Stimulated activated naive CD8-positive, alpha-beta T cell treated with anti-CD3 and anti-CD28 coated beads, Interleukin-15, amount 100 ng/mL, for 72 hours (primary cell): ENCODE measurements around the gene PPOX.

Experiments
- ATAC-seq: fragments of 150-1000 bp; cut with Tn5 transposase; 2 replicates; pipeline ENCODE4 v1.10.0; 2021; ENCODE audit warnings: mild to moderate bottlenecking, moderate library complexity
- DNase-seq, 2 donors: peaks; one replicate each; pipeline ENCODE4 v3.0.0; 2021 to 2022
- H3K27ac Mint-ChIP-seq, 2 donors: one replicate each; pipeline ENCODE4 v1.8.0; 2022; ENCODE audit warnings: mild to moderate bottlenecking in 2 of 2, mixed read lengths in 2 of 2, moderate library complexity in 2 of 2
- H3K27me3 Mint-ChIP-seq: one replicate; pipeline ENCODE4 v1.8.0; 2022; ENCODE audit warnings: mixed read lengths
- H3K4me1 Mint-ChIP-seq: one replicate; pipeline ENCODE4 v1.8.0; 2022; ENCODE audit warnings: mild to moderate bottlenecking, mixed read lengths
- H3K4me3 Mint-ChIP-seq, 2 donors: one replicate each; pipeline ENCODE4 v1.8.0; 2022; ENCODE audit warnings: mild to moderate bottlenecking in 2 of 2, mixed read lengths in 2 of 2, moderate library complexity in 1 of 2
- H3K9me3 Mint-ChIP-seq, 2 donors: one replicate each; pipeline ENCODE4 v1.8.0; 2022; ENCODE audit warnings: mixed read lengths in 2 of 2

Gene PPOX

DNA sequence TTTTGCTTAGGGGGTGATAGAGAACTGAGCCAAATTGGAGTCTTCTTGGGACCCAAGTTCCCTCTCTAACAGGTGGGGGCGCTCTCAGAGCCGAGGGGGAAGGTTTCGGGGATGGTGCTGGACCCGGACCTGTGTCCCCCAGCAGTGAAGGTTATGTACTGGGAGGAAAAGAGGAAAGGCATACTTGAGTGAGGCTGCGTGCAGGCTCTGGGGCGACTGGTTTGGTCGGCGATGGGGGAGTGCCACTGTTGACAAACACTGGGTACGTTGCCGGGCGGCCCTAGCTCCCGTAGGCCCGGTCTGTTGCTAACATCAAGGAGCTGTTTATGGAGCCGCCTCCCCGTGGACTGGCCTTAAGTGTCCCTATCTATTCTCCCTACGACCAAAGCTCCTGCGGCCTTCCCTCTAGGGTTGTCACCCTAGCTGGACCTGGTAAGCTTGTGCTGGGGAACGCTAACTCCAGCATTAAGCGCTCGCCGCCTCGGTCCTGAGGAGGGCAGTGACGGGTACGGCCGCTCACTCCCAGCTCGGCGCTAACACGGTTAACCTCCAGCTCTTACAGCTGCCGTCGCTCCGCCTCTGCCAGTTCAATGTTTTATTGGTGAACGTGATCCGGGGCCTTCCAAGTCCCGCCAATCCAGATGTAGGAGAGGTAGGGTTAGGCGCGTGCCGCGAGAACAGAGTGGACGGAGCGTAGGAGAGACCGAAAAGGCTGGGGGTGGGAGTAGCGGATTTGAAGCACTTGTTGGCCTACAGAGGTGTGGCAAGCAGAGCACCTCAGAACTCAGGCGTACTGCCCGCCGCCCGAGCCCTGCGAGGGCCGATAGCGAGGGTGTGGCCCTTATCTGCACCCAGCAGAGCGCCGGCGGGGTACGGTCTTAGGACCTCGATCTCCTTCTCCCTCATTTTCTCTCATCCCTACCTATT, at the start of gene PPOX:
PPOX (plus strand) TSS at position 685 of the 927 bp plus-strand sequence. CDS start 422 bp downstream, outside the sequence.
- Mint-ChIP-seq H3K27me3 (no peaks in the 10 kb centered on the region), H3K27ac (peak within 1 kb of the TSS; percentile 97 to 100), H3K4me3 (peak within 1 kb of the TSS; percentile 86 to 96), H3K4me1 (peaks cover 73% of the 10 kb centered on the region), H3K9me3 (no peaks in the 10 kb centered on the region)
- DNase-seq: peak; percentile 91 to 97
- peak; percentile 96 for ATAC-seq

DNA sequence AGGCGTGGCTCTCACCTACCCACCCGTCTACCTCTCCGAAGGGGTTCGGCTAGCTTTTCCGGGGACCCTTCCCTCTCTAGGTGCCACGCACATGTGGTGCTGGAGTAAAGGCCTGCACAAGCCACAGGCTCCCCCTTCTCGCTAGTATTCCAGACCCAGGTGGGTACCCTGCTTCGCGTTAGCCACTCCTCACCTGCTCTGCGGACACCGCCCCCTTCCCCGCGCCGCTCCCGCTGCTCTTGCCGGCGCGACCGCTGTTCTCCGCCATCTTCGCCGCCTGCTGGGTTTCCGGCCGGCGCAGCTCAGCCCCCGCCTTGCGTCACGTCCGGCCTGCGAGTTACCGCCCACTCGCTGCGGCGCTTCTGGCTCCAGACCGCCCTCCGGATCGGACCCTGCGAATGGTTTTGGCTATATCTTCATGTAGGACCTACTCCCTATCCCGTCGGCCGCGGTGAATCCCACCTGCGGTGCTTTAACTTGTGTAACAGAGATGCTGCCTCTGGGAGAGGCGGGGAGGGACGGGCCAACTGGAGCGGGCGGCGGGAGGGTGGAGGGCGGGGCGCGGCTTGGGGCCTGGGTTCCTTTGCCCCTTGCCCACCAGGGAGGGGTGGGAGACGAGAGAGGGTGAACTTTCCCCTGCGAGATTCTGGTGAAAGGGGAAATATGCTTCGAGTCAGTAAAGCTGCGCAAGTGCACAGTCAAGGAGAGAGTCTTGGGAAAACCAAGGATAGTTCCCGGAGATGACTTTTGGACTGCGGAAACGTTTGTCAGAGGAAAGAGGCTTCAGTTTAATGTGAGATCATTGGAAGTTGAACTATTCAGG, 48.3 kb upstream of the PPOX start, which contains the start of the genes NIT1 and PFDN2:
NIT1 (plus strand) TSS at position 347 of the 823 bp plus-strand sequence; CDS start at position 419, 72 bp downstream.
PFDN2 (minus strand) TSS at position 279 of the 823 bp plus-strand sequence; CDS start at position 268, 11 bp downstream.
- DNase-seq (peak; percentile 86 to 89), ATAC-seq (peak; percentile 69)
- Mint-ChIP-seq H3K4me3 (peak within 1 kb of the TSS; percentile 95 to 98), H3K4me1 (peaks cover 81% of the 10 kb centered on the region), H3K9me3 (no peaks in the 10 kb centered on the region), H3K27ac (peak within 1 kb of the TSS; percentile 99), H3K27me3 (no peaks in the 10 kb centered on the region)

DNA sequence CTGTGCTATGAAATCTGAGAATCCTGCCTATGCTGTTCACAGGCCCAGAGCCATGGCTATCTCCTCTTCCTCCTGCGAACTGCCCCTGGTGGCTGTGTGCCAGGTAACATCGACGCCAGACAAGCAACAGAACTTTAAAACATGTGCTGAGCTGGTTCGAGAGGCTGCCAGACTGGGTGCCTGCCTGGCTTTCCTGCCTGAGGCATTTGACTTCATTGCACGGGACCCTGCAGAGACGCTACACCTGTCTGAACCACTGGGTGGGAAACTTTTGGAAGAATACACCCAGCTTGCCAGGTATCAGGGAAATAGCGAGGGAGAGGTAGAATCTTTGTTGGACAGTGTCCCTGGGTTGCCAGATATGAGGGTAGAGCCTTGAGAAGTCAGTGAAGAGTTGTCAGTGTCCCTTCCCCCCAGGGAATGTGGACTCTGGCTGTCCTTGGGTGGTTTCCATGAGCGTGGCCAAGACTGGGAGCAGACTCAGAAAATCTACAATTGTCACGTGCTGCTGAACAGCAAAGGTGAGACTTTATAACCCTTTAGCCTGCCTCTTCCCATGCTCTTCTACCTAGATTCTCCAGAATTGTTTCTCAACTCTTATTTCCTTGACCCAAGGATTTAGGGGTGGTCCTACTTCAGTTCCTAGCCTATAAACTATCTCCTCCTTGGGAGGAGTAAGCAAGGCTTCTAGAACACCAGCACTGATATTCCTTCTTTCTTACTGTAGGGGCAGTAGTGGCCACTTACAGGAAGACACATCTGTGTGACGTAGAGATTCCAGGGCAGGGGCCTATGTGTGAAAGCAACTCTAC, 46.9 kb upstream of the PPOX start:
- peak; percentile 68 for ATAC-seq
- Mint-ChIP-seq H3K4me3 (peak overlapping the region; percentile 95 to 98), H3K4me1 (peaks cover 68% of the 10 kb centered on the region), H3K27ac (peak overlapping the region; percentile 89 to 98), H3K9me3 (no peaks in the 10 kb centered on the region), H3K27me3 (no peaks in the 10 kb centered on the region)
- peak; percentile 47 to 76 for DNase-seq

DNA sequence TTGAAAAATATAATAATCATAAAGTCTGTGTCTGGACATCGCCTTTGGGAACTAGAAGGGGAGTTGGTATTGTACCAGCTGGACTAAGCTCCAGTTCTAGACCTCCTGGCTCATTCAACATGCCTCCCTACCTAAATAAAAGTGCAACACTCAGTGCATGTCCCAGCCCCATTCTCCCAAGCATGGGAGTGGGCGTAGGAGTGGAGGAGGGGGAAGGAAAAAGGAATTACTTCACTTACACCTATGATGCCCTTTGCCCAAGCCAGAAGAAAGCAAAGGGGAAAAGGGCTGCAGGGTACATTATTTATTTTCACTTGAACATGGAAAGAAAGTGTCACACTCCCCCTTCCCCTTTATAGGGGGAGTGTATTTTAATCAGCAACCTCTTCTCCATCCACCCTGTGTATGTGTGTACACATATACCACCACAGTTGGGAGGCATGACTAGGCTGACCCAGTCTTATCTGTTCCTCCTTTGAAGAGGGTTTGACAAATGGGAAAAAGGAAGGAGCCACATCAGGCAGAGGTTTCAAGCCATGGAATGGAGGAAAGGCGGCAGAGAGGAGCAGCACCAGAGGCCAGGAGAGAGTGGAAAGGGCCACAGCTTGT, 45.1 kb upstream of the PPOX start:
- Mint-ChIP-seq H3K27me3 (no peaks in the 10 kb centered on the region), H3K4me1 (peaks cover 49% of the 10 kb centered on the region), H3K27ac (peak overlapping the region; percentile 80 to 82), H3K9me3 (no peaks in the 10 kb centered on the region), H3K4me3 (peak overlapping the region in 1 of 2 donors; percentile 38)
- no peak for ATAC-seq
- DNase-seq: no peak

DNA sequence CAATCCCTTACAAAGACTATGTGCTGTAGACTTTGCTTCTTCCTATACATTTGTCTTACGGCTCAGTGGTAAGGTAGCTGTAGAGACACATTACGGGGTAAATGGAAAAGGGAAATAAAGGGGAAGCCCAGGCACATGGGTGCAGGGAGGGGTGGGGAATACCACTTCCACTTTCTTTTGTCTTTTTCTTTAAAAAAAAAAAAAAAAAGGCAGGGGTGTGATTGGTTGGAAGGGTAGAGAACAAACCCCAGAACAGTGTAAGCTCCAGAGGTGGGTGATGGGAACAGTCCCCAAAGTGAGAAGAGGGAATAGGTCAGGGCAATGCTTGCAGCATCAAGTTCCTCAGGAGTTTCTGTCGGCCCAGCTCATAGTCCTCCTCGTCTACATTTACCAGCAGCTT, 44.4 kb upstream of the PPOX start:
- H3K4me3 Mint-ChIP-seq: no peak overlapping the region

DNA sequence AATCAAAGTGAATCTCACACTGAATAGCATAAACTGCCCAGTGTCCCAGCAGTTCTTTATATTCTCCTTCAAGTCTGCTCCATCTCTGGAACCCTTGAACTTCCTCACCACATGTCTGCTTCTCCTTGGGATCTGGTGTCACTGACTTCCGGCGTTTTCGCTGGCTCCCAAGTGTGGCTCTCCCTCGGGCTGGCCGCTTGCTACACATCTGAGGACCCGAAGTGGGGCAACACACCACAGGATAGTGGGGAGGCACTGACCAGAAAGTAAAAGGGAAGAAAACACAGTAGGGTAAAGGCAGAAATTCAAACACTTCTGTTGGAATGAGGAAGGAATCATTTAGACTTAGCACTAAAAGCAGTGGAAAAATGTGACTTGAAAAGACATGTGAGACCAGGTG, 43.3 kb upstream of the PPOX start:
- H3K27ac Mint-ChIP-seq: no peak overlapping the region
- no peak for ATAC-seq
- H3K9me3 Mint-ChIP-seq: no peaks in the 10 kb centered on the region
- H3K27me3 Mint-ChIP-seq: no peaks in the 10 kb centered on the region
- H3K4me1 Mint-ChIP-seq: peaks cover 53% of the 10 kb centered on the region
- H3K4me3 Mint-ChIP-seq: no peak overlapping the region
- no peak for DNase-seq

More for the DNA sequence above, 44.4 kb upstream of the PPOX start:
- no peaks in the 10 kb centered on the region for H3K27me3 Mint-ChIP-seq
- ATAC-seq: no peak
- H3K27ac Mint-ChIP-seq: no peak overlapping the region
- DNase-seq: no peak
- H3K4me1 Mint-ChIP-seq: peaks cover 46% of the 10 kb centered on the region
- no peaks in the 10 kb centered on the region for H3K9me3 Mint-ChIP-seq

DNA sequence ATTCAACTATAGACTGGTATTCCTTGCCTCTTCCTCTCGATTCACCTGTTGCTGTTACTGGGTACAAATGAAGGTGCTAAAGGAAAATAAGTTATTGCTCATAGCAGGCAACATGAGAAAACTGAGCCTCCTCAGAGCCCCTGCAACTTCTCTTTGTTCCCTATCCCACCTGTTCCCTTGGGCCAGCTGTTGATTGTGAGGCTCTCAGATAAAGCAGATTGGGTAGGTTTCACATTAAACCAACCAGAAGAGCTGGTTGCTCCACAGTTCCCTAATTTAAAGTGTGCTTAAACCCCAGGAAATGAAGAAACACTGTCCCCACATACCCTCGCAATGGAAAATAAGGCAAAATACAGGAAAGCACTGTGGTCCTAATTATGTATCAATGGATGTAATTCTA, 38.6 kb upstream of the PPOX start:
- peaks cover 55% of the 10 kb centered on the region for H3K4me1 Mint-ChIP-seq
- H3K27ac Mint-ChIP-seq: peak overlapping the region in 1 of 2 donors; percentile 77

DNA sequence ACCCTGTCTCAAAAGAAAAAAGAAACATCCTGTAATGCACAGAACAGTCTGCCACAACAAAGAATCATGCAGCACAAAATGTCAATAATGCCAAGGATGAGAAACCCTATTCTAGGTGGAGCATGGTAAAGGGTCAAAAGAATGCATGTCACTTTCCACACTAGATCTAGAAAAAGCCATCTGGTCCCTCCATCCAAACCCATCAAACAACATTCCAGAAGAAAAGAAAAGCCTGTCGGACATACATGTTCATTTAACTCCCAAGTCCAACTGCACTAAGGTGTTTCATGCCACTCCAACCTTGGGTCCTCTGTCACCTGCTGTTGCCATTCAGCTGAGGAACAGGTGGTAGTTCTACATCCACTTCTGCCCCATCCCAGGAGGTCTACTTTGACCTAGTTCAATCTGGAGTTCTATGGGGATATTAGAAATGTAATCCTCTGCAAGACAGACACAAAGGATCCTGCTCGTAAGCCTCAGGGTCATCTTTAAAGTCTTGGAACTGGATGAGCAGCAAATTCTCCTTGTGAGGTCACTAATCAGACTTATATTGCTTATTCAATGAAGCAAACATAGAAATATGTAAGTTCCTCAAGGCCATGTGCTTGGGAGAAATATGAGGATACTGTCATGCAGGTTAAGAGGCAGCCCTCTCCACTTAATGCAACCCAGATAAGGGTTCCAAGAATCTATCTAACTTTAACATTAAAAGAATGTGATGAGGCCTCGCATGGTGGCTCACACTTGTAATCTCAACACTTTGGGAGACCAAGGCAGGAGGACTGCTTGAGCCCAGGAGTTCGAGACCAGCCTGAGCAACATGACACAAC, 37.4 kb upstream of the PPOX start:
- DNase-seq (no peak), ATAC-seq (no peak)
- Mint-ChIP-seq H3K27me3 (no peaks in the 10 kb centered on the region), H3K9me3 (no peaks in the 10 kb centered on the region), H3K27ac (no peak overlapping the region), H3K4me3 (no peak overlapping the region), H3K4me1 (peaks cover 55% of the 10 kb centered on the region)

More for the DNA sequence above, 38.6 kb upstream of the PPOX start:
- no peak overlapping the region for H3K4me3 Mint-ChIP-seq
- H3K27me3 Mint-ChIP-seq: no peaks in the 10 kb centered on the region
- ATAC-seq: no peak
- DNase-seq: no peak
- H3K9me3 Mint-ChIP-seq: no peaks in the 10 kb centered on the region

DNA sequence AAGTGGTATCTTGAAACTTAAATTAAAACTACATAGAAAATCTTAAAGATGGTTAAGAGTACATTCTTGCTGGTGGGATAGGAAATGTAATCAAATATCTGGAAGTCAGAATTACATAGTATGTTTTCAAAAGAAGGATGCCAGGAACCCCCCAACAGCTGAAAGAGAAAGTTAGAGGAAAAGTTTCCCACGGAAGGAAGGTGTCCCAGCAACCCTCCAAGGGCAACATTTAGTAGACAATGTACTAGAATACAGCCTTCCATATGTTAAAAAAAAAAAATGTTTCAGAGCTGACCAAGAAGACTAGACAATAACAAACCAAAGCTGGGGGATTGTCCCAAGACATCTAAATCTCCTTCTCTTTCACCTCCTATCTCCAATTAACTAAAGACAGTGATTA, 36.0 kb upstream of the PPOX start:
- Mint-ChIP-seq H3K9me3 (no peaks in the 10 kb centered on the region), H3K4me3 (no peak overlapping the region), H3K27ac (no peak overlapping the region), H3K4me1 (peaks cover 60% of the 10 kb centered on the region), H3K27me3 (no peaks in the 10 kb centered on the region)
- DNase-seq (no peak), ATAC-seq (no peak)

DNA sequence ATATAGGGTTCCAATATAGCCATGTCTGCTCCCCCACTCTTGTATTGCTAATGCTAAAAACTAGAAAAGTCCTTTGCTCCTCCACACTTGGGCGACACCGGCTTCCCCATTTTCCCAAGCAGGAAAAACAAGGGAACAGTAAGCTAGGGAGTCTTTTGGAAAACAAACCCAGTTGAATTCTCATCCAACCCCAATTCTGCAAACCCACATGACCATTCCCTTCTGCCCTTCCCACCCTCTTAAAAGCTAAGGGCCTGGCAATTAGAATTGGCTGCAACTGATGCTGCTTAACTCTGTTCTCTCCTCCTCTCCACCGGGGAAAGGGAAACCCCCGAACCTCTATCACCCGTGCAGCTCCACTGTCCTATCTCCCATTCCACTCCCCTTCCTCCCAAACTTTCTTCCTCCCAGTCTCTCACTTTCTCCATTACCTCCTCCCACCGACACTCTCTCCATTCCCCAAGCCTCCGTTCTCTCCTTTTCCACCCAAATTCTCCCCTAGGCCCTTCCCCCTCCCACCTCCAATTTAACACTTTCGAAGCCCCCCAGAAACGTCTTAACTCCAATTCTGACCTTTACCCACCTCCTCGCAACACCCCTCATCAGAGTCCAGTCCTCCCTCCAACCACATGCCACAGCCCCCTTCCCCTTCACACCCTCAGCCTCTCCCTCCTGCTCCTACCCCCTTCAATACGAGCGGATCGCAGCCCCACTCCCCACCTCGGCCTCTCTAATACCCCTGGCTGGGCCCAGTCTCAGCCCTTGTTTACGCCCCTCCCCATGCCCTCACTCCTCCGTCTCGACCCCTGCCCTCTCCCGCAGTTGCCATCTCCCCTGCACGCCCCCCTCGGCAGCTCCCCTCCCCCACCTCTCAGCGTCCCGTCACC, 34.5 kb upstream of the PPOX start:
- Mint-ChIP-seq H3K9me3 (no peaks in the 10 kb centered on the region), H3K4me1 (peaks cover 57% of the 10 kb centered on the region), H3K27ac (peak overlapping the region; percentile 4 to 85), H3K4me3 (no peak overlapping the region), H3K27me3 (no peaks in the 10 kb centered on the region)
- DNase-seq (no peak), ATAC-seq (peak; percentile 44)

DNA sequence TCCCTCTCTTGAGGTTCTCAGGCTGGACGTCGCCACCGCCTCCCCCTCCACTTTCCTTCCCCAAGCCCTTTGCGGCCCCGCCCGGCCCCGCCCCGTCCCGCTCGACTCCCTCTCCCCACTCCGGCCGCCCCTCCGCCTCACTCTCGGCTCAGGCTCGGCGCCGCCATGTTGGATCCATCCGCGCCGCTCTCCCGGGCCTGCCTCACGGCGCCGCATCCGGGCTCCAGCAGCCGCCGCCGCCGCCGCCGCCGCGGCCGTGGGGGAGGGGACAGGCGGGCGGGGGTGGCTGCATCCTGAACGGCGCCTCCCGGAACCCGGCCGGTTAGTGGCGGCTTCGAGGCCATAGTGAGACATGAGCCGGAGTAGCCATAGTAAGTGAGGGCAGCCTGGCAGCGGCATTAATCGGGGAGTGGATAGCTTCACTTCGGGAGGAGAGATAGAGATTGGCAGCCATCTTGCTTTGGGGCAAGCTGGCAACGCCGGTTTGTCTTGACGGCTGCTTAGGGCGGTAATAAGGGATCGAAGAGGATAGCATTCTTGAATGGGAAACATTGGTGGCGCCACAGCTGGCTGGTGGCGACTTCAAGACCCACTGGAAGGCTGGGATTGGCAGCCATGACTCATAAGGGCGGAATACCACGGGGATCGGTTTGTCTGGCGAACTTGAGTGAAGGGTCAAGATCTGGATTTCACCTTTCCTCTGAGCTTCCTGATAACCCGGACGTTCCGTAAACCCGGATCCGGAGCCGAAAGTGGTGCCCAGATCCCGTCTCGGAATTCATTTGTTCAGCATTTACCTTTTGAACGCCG, 33.6 kb upstream of the PPOX start, which contains the start of gene DEDD:
DEDD (minus strand) TSS at position 258 of the 810 bp plus-strand sequence. CDS start 8,205 bp downstream, outside the sequence.
- ATAC-seq (peak; percentile 96), DNase-seq (peak; percentile 87 to 94)
- Mint-ChIP-seq H3K9me3 (no peaks in the 10 kb centered on the region), H3K4me3 (no peak within 1 kb of the TSS), H3K4me1 (peaks cover 49% of the 10 kb centered on the region), H3K27ac (peak within 1 kb of the TSS; percentile 4 to 85), H3K27me3 (no peaks in the 10 kb centered on the region)

DNA sequence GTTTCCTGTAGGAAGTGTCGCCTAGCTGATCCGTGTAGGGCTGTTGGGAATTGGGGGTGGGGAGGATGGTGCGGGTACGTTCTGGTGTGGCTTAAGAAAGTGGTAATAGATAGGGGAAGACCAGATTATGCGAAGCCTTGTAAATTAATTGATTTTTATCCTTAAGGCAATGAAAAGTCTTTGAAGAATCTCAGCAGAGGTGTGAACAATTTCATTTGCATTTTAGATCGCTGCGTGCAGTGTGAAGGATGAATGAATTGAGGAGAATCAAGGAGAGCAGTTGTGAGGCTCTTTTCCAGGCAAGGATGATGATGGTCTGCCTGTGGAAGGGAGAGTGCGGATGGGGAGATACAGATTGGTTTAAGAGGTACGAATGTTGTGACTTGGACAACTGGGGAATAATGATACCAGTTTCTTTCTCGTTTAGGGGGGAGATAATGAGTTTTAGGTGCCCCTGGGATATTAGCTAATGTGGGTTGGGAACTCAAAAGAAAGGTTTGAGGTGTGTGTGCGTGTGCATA, 32.9 kb upstream of the PPOX start:
- DNase-seq: no peak
- Mint-ChIP-seq H3K4me1 (peaks cover 42% of the 10 kb centered on the region), H3K27me3 (no peaks in the 10 kb centered on the region), H3K9me3 (no peaks in the 10 kb centered on the region), H3K4me3 (no peak overlapping the region), H3K27ac (no peak overlapping the region)
- ATAC-seq: no peak
